HG03025 (cell line): ENCODE measurements around the gene DRC7.

Experiments
- ATAC-seq: cut with Tn5 transposase; IDR thresholded peaks from one replicate; pipeline ENCODE4 v1.9.1; 2021; ENCODE audit warnings: mild to moderate bottlenecking, moderate library complexity; ENCODE audit not compliant: unreplicated experiment, low FRiP score

Gene DRC7, protein sequence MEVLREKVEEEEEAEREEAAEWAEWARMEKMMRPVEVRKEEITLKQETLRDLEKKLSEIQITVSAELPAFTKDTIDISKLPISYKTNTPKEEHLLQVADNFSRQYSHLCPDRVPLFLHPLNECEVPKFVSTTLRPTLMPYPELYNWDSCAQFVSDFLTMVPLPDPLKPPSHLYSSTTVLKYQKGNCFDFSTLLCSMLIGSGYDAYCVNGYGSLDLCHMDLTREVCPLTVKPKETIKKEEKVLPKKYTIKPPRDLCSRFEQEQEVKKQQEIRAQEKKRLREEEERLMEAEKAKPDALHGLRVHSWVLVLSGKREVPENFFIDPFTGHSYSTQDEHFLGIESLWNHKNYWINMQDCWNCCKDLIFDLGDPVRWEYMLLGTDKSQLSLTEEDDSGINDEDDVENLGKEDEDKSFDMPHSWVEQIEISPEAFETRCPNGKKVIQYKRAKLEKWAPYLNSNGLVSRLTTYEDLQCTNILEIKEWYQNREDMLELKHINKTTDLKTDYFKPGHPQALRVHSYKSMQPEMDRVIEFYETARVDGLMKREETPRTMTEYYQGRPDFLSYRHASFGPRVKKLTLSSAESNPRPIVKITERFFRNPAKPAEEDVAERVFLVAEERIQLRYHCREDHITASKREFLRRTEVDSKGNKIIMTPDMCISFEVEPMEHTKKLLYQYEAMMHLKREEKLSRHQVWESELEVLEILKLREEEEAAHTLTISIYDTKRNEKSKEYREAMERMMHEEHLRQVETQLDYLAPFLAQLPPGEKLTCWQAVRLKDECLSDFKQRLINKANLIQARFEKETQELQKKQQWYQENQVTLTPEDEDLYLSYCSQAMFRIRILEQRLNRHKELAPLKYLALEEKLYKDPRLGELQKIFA

DNA sequence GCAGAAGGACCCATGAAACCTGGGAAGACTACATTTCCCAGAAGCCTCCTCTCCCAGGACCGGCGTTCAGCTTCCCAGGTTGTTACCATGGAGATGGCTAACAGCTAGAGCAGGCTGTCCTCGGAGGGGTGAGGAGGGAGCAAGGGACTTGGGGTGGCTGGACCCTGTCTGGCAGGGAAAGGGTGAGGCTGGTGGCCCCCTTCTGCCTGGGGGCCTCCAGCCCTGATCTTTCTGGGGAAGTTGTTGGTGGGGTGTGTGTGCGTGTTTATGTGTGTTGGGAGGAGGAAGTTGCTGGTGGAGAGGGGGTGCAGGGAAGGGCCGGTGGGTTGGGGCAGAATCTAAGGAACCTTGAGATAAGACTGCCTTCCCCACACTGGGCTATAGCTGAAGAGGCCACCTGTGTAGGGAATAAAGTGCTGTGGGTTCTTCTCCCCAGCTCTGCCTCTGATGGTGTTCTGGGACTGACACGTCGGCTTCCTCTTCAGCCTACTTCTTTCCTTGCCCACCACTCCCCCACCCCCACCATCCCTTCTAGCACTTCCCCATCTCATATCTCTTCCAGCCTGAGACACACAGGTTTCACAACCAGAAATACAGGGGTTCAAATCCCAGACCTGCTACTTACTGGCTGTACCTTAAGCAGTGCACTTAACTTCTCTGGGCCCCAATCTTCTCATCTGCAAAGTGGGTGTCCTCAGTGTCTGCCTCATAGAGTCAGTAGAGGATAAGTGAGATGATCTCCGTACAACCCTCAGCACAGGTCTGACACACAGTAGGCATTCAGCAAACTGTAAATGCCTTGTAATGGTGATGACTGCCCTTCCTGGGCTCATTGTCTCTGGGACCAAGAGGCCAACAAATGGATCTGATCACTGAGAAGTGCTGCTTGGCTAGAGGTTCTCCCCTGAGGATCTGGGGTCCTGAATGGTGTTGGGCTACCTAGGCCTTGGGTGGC, at the start of gene DRC7:
TSS of gene DRC7 (plus strand) at position 82 of the 955 bp plus-strand sequence. CDS start 3,144 bp downstream, outside the sequence.
- ATAC-seq, result no peak

DNA sequence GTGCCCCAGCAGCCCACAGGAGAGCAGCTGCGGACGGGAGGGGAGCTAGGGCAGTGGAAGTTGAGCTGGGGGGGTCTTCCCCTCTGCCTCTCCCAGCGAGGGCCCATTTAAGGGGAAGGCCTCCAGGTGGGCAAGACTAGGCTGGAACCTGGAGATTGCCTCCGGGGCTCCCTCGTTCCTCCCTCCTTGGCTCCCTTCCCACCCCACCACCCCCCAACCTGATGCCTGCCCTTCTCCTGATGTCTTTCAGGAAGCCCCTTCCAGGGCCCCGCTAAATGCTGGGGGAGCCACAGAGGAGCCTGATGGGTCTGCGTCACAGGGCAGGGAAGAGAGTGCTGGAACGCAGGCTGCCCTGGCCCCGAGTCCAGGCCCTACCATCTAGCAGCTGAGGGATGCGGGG, 49.4 kb upstream of the DRC7 start:
- ATAC-seq, result no peak

DNA sequence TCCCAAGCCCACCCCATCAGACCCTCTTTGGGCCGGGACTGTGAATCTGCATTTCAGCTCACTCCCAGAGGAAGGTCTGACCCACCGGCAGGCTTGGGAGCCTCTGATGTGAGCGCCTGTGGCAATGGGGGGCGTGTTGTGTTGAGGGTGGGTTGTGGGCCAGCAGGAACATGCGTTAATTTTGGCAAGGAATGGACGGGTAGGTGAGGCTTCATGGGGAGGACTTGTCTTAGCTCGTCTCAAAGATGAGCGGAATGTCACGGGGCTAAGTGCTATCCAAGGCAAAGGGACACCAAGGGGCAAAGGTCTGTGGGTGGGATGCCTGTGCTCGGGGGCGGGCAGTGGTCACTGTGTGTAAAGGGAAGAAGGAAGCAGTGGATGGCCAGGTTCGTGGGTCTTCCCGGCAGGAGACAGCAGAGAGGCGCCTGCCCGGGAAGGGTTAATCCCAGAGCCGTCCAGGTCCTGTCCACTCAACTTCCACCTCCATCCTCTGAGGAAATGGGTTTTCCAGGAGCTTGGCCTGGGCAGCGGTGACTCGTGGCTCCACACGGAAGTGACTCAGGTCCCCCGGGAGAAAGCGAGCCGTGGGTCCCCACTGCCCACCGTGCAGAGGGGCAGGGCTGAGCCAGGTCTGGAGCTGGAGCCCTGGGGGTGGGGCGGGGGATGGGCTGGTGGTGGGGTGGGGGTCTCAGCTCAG, 48.8 kb upstream of the DRC7 start:
- ATAC-seq, result no peak

- no peak for ATAC-seq
Observed at GRCh38 chr16:57646388-57647039, 48.1 kb upstream of the DRC7 start.

GRCh38 chr16:57647136-57647875, 47.3 kb upstream of the DRC7 start:
- ATAC-seq, result no peak

GRCh38 chr16:57648125-57648524, 46.5 kb upstream of the DRC7 start:
- ATAC-seq, result no peak

DNA sequence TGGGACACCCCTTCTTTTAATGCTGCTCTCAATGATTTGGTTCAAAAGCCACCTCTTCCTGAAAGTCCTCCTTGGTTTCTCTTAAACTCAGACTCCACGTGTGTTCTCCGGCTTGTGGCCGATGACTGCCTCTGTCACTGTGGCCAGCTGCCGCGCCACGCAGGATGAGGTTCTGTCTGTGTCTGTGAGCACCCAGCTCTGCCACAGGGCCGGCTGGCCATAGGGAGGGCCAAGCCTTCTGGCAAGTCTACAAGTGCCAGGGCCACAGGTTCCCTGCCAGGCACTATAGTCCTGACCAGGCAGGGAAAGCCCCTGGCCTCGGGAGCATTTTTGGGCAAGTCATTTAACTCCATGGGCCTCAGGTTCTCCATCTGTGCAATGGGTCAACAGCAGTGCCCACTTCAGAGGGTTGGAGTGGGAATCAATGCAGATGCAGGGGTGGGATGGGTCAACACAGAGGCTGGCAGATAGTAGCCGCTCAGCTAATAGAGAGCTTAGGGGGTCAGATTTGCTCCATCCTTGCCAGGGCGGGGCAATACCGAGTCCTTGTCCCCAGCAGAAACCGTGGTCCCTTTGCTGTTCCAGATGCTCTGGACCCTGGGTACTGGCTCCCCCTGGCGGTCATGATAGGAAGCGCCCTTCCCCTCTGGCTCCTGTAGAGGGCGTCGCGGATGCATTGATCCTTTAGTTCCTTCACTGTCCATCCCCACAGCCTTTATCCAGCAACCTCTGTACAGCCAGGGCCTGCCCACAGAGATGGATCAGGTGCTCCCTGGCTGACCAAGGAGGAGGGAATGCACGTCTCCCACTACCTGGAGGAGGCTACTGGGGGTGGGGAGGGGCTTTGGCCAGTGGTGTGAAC, 45.8 kb upstream of the DRC7 start:
- ATAC-seq, result peak; percentile 60

- no peak for ATAC-seq
Observed at GRCh38 chr16:57649443-57649751, 45.2 kb upstream of the DRC7 start.

DNA sequence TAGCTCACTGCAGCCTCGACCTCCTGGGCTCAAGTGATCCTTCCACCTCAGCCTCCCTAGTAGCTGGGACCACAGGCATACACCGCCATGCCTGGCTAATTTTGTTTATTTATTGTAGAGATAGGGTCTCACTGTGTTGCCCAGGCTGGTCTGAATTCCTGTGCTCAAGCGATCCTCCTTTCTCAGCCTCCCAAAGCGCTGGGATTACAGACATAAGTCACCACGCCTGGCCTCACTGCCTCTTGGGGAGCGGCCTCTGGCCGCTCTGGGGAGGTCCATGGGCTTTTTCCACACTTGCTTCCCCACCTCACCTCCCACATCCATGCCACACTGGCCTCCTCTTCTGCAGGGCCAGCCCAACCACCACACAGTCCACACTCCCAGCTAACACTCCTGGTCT, 44.8 kb upstream of the DRC7 start:
- ATAC-seq, result no peak

- no peak for ATAC-seq
Observed at GRCh38 chr16:57651344-57652333, 43.0 kb upstream of the DRC7 start.

DNA sequence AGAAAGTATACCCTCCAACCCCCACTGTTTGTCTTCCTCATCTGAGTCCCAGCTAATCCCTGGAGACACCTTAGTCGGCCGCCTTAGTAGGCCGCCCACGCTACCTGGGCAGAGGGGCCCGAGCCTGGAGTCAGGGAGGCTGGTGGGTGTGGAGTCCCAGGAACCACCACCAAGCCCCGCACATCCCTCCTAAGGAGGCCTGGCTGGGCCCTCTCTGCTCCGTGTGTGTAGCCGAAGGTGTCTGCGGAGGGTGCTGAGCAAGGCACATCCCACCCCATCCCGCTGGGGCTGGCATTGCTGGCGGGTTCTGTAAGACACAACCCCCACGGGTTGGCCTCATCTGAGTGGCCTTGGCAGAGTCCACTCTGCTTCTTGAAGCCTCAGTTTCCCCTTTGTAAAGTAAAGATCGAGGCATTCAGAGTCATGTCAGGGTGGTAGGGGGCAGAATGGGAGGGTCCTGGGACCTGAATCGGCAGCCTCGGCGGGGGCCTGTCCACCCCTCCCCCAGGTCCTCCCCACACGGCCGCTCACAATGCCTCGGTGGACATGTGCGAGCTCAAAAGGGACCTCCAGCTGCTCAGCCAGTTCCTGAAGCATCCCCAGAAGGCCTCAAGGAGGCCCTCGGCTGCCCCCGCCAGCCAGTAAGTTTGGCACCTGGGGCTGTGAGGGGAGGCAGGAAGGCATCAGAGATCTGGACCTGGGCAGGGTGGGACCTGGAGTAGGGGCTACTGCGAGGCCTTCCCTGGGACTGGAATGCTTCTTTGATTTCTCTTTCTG, 41.7 kb upstream of the DRC7 start:
- no peak for ATAC-seq

- no peak for ATAC-seq
Observed at GRCh38 chr16:57653936-57654335, 40.7 kb upstream of the DRC7 start.

DNA sequence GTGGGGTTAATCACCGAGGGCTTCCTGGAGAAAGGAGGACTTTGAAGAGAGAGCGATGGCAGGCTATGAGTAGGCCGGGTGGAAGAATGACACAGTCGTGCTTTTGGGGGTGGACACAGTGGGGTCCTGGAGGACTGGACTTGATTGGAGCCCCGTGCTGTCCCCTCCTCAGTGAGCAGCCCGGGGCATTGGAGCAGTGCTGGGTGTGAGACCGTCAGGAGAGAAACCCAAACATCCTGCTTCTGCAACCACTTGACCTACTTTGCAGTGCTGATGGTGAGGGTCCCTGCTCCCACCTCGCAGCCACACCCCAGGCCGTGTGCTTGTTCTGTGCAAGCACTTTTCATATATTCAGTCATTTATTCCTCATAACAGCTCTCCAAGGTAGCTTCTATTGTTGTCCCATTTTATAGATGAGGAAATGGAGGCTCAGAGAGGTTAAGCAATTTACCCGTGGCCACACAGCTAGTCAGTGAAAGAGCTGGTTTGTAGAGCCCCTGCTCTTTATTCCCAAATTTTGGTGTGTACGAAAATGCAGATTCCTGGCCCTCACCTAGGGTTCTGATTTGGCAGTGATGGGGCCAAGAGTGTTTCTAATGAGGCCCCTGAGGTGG, 38.2 kb upstream of the DRC7 start:
- no peak for ATAC-seq

GRCh38 chr16:57657228-57657627, 37.4 kb upstream of the DRC7 start:
- no peak for ATAC-seq

DNA sequence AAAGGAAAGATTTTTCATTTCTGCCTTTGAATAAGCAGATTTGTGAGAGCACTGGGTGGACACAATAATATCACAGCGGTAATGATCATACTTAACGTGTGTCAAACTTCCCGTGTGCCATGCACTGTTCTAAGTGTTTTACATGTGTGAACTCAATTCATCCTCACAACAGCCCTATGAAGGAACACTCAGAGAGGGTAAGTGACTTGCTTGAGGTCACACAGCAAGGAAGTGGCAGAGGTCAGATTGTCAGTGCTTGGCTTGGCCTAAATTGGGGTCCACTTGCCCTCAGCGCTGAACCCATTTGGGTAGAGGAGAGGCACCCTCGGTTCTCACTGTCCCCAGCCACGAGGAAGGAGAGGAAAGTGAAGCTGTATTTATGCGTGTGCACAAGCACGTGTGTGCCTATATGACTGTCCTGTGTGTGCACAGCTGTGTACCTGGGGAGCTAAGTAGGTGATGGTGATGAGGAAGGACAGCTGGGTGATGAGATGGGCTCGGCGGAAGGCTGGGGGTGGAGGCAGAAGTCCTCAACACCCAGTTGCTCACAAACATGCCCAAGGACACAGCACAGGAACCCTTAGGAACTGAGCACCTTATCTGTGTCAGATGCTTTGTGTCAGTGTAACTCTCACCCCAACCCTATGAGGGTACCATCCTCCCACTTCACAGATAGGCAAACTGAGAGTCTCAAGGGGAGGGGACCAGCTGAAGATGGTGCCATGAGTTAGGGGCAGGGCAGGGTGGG, 36.3 kb upstream of the DRC7 start:
- ATAC-seq, result no peak
